Measurements from ENCODE around the gene POU6F1.

Gene POU6F1

GRCh38 chr12:51150777-51151176 lies 67.1 kb downstream of the POU6F1 start:
- H3K4me3 ChIP-seq (replicated peaks; ENCODE audit: low read depth, low read length): no peak overlapping the region
- no peak for TF ChIP-seq CTCF (IDR thresholded peaks at IDR 0.05; ENCODE audit: low read length, missing control alignments)
- no peak for DNase-seq (ENCODE audit: low read depth)

DNA sequence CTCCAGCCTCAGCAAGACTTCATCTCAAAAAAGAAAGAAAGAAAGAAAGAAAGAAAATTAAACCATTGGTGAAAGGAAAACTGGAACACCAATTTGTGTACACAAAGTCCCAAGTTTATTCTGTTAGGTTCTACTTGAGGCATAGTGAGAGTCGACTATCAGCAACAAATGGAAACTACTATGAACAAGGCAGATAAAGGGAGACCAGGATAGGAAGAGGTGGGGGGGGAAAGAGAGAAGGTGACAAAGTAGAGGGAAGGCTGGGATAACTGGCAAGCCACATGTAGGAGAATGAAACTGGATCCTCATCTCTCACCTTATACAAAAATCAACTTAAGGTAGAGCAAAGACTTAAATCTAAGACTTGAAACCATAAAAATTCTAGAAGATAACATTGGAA lies 70.6 kb downstream of the POU6F1 start:
- DNase-seq (ENCODE audit: low read depth): no peak
- H3K4me3 ChIP-seq (replicated peaks; ENCODE audit: low read depth, low read length): no peak overlapping the region
- no peak for TF ChIP-seq CTCF (IDR thresholded peaks at IDR 0.05; ENCODE audit: low read length, missing control alignments)

- TF ChIP-seq CTCF (IDR thresholded peaks at IDR 0.05; ENCODE audit: low read length, missing control alignments): no peak
- no peak overlapping the region for H3K4me3 ChIP-seq (replicated peaks; ENCODE audit: low read depth, low read length)
- DNase-seq (ENCODE audit: low read depth): no peak
Observed at GRCh38 chr12:51139292-51139844, 78.5 kb downstream of the POU6F1 start.

Measured in fibroblast of pulmonary artery (primary cell).